Activated CD8-positive, alpha-beta memory T cell treated with anti-CD3 and anti-CD28 coated beads for 24 hours (primary cell): ENCODE measurements around the gene MR1.

Experiments
- DNase-seq: peaks from one replicate; pipeline ENCODE4 v3.0.0-alpha.2; 2020

MR1 gene

DNA sequence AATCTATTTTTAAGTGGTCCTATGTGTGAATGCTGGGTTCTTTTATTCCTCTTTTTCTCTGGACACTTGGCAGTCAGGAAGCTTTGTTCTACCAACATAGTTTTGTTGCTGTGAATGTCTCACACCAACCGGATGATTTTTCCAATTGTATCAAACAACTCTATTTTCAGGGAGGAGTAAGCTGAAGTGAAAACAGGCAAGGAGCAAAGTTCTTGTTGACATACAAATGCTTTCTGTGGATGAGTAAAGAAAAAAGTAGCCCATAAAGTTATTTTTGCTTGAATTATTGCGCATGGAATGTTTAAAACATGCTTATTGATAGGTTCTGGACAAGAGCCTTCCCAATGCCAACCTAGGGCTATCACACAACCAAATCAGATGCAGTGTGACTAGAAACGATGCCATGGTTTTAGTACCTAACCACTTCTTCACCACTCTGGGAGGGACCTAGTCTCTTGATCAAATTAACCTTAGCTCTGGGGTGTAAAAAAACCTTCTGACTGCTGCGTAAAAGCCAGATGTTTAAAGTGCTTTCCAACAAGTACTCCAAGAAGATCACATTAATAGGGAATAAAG lies 59.2 kb downstream of the MR1 start:
- DNase-seq = no peak

DNA sequence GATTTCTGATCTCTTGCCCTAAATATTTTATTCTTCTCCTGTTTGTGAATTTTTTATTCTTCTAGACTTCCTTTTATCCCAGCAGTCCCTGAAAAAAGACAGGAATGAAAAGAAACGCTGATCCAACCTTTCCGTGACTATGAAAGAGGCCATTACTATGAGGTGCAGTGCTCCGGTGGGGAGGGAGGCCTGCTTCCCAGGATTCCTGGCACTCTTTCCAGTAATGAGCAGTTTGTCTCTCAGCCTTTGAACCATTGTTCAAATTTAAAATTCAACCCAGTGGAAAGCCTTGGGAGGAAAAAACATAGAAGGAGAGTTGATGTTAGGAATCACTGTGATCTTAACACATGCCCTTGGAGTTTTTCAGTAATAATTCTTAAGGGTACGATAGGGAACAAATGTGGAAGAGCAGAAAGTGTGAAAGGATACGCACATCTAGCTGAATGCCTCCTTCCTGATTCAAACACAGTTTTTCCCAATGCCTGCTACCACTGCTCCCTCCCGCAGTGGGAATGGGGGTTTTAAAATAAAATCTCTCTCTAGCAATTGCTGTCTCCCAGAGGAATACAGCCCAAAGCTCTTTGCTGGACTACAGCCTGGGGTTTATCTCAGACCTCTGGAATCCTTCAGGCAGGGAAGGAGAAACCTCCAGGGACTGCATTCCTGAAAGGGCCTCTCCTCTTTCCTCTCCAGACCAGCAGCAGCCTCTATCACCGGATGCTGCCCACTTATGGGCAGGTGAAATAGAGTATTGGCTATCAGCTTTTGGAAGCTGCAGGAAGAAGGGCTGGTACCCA lies 60.8 kb downstream of the MR1 start:
- no peak for DNase-seq

DNA sequence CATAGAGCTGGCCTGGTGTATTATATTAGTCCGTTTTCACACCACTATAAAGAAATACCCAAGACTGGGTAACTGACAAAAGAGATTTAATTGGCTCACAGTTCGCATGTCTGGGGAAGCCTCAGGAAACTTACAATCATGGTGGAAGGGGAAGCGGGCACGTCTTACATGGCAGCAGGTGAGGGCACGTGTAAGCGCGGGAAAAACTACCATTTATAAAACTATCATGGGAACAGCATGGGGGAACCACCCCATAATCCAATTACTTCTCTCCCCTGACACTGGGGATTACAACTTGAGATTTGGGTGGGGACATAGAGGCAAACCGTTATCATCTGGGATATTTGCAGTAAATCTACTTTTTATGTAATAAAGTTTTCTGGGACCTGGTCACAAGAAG lies 61.5 kb downstream of the MR1 start:
- no peak for DNase-seq

DNA sequence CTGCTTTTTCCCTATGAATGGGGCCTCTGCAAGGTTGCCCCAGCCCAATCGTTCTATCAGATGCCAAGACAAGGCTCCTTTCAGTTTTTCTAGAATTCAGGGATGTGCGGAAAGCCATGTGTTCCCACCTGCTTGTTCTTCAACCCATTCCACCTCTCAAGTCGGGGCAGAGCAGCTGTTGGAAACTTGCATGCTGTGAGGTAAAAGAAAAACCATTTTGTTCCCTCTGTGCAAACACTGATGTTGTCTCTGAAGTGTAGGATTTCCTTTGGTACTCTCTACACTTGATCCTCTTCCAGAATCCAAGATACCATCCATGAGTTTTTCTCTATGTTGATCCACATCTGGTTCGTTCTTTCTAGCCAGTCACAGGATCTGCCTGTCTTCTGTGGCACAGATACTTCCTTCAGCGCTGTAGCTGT lies 62.0 kb downstream of the MR1 start:
- DNase-seq = no peak

DNA sequence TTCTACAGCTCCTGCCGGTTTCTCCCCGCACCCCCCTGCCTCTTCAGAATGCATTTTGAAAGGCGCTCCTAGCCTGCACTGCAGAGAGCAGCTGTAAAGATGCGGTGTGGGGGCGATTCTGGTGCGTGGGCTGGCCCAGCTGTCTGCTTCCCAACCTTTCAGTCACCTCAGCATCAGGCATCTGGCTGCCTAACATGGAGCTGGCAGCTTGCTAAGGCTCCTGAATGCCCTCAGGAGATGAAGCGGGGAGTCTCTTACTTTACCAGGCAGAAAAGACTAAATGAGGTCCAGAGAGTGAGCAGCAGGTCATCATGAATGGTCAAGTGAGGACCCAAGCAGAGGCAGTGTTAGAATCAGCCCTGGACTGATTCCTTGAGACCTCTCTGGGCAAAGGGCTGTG lies 63.5 kb downstream of the MR1 start:
- DNase-seq = no peak

DNA sequence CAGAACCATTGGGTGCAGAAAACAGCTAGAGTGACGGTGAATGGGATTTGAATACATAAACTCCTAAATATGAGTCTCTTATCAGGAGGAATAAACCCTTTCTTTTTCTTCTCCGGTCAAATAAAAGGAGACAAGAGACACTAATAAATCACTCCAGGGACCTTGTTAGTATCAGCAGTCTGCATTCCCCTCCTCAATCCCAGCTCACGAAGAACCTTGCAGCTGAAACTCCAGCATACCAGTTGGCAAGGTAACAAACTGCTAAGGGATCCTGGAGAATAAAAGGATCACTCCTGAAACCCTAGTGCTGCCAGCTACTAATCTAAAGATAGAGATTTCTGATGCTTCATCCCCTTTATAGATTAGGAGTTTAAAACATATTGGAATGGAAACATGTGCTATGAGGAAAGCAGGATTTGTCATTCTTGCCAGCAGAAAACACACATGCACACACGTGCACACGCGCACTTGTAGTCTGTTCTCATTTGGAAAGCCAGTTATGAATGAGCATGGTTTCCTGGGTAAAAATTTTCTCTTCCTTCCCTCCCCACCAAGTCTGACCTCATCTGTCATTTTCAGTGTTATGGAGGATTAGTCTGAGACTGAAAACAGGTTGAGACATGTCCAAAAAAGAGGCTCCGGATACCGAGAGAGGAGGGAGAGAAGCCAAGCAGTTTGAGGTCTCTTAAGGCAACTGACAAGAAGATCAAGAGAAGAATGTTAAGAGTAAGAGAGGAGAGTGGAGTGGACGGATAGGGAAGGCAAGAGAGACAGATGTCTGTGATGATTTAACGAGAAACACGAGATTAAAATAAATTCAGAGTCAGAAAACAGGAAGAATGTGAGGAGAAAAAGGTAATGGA lies 65.6 kb downstream of the MR1 start:
- no peak for DNase-seq

DNA sequence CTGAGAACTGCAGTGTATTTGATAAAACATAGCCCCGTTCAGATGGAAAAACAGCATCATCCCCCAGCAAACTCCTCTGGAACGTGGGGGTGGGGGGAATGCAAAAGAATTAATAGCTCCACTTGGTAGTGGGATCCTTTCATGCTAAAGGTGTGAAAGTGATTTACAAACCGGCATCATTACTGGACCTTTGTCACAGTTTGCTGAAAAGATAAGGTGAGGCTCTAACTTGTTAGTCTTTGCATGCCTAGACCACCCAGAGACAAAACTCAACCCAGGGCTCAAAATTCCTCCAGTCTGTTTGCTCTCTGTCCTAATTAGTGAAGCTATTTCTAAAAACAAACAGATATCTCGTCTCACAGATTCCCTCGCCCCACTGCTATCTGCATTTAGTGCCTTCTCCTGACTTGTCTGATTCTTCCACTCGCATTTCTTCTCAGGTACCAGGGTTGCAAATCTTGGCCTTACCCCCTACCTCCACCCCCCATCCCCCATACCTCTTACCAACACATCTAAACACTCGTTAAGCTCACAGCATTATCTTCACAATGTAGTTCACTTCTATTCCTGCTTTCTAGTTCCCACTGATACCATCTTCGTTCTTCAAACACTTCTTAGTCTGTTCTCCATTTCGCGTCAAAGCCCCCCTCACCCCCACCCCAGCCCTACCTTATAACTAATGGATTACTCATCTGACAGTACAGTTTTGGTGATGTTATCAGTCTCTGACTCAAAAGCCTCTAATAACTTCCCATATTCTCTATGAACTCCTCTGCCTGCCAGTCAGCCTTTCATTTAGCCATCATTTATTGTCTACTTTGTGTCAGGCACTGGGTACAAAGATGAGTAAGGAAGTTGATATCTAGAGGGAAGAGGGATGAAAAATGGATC lies 66.5 kb downstream of the MR1 start:
- no peak for DNase-seq

DNA sequence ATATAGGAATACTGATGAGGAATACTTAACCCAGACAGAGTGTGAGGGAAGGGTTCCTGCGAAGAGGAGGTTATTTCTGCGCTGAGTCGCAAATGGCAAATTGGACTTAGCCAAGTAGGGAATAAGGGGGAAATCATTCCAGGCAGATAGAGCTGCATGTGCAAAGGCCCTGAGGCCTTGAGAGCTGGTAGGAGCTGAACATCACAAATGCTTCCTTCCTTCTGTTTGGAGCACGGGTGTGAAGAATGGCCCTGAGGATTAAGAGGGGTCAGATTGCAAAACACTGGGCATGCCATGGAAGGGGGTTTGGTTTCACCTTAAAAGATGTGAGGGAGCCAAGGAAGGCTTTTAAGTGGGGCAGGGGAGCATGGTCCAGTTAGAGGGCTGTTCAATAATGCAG lies 67.2 kb downstream of the MR1 start:
- DNase-seq = no peak

DNA sequence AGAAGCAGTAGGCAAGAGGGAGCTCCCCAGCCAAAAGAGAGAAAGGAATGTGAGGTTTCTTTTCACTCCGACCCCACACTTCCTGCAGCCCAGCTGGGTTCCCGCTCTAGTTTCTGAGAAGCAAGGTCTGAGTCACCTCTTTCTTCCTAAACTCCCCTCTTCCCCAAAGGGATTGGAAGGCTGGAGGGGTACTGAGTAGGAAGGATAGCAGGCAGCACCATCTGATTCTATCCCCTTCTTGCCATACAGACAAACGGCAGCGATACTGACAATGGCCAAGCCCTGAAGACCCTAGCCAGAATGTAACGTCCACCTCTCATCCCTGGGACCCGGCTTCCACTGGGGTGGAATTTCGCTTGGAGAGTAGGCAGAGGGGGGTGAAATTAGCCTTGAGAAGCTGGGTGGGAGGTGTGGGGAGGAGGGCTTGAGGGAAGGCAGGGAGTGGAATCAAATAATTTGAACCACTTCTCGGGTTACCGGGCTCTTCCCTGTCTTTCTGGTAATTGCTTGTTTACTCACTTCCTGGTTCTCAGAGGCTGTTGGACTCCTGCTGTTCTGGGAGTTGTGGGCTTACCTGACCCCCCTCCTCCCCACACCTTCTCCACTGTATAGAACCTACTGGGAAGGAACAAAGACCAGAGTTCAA lies 67.9 kb downstream of the MR1 start:
- DNase-seq = no peak

DNA sequence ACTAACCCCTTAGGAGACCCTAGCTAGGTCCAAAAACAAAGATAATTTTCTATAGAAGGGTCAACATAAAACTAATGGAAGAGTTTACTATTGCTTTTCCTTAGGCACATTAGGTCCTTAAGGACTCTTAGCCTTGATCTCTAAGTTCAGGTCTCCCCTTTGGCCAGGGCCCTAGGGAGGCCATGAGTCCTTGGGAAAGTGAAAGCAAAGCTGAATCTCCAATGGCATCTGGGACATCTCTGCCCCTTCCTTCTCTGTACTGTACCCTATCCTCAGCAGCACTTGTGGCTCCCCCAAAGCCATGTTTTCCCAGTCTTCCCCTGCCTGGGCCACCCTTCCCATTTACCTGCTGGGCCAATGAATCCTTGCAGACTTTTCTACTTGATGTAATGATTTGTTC lies 69.1 kb downstream of the MR1 start:
- no peak for DNase-seq

DNA sequence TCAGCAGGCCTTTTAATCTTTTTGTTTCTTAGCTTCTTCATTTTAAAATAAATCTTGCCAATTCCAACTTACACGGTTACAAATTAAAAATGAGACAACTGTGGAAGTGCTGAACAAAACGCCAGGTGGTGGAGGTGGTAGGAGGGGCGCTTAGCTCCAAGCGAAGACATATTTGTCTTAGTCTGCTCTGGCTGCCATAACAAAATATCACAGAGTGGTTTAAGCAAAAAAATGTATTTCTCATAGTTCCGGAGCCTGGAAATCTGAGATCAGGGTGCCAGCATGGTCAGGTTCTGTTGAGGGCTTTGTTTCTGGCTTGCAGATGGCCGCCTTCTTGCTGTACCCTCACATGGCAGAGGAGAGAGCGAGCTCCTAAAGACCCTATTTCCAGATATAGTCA lies 69.6 kb downstream of the MR1 start:
- no peak for DNase-seq

DNA sequence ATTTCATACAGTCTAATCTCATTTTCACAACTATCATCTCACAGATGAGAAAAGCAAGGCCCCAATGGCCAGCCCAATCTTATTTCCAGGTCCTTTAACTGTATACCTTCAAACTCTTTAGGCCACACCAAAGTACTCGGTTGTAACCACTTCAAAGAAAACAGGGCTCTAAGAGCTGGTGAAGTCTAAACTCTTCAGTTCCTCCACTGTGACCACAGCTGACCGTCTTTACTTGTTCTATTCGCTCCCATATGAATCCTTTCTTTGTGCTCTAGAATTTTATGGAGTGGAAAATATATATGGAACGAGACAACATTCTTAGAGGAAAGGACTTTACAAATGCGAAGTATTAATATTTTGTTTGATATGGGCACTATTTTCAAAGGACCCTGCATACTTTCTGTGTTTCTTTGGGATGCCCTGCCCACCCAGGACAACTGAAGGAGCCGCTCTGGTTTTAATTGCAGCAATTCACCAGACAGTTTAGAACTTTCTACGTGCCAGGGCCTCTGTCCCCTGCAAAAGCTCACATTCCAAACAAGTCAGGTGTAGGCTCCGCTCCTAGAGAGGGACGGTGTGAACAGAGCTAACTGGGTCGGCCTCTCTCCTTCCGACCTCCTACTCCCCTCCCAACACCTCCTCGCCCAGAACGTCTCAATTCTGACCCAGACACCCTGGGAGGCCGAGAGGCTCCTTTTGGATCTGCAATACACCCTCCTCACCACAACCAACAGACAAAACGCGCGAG lies 70.4 kb downstream of the MR1 start:
- no peak for DNase-seq

DNA sequence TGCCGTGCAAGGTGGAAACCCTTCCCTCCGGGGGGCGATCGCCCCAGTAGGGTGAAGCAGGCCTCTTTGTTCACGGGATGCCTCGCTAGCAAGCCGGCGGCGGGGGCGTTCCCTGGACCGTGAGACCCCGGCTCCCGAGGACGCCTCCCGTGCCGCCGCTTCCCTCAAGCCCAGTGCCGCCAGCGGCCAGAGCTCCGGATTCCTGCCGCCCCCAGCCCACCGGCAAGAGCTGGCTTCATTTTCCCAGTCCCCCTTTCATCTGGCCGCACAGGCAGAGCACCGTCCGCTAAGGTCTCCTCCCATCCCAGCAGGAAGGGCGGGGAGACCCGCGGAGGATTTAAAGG lies 71.0 kb downstream of the MR1 start:
- DNase-seq = peak; percentile 76

DNA sequence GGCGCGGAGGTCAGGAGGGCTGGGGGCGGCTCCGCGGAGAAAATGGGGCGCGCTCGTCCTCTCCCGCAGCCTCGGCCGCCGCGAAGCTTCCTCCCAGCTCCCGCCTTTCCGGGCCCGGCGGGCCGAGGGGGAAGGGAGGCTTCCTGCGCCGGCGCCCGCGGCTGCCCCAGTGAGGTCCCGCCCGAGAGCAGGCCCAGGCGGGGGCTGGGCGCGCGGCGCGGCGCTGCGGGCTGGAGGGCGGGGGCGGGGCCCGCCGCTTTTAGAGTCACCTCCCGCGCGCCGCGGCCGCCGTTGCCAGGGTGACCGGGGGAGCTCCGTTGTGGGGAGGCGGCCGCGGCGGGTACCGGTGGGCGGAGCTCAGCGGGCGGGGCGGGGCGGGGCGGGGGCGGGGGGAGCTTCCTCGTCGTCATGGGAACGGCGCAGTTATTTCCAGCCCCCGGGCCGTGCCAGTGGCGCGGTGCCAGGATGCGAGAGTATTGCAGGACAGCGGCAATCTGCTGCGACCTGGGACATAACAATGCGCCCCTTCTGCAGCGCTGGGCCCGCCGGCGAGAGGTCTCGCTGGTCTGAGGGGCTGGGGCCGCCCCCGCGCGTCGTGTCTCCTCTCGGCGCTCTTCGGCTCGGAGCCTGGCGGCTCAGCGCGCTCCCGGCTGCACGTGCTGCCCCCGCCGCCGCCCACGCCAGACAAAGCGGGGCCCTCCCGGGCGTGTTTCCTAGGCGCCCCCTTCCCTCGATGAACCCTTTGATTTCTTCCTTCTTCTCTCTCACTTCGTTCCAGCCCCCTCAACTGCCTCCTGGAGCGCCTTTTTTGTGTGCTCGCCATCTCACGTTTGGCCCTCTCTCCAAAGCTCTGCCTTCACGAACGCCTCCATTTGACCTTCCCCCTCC lies 71.6 kb downstream of the MR1 start:
- peak; percentile 93 for DNase-seq

DNA sequence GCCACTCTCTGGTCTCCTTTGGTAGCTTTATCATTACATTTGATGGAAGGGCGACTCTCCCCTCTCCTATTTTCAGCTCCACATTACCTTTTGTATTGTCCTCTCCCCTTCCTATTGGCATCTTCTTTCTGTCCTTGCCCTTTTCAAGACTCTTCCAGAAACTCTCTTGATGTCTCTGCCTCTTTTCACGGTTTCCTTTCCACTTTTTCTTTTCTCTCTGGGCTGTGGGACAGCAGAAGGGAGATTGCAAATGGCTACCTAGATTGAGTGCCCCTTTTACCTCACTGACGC lies 72.2 kb downstream of the MR1 start:
- DNase-seq = no peak

DNA sequence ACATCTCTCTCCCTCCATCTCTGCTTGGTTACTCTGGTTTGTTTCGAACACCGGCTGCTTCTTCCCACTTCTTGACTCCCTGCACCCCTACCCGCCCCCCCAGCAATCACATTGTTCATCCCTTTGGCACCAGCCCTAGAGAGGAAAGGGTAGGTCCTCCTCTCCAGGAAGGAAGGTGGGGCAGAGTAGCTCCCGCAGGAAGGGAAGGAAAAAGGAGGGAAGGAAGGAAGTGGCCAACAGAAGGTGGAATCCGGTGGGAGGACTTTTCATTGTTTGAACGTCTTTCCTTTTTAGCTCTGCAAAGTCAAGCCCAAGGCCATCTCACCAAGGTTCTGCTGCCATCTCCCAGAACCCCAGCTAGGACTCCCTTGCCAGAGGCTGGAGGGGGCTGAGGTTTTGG lies 72.7 kb downstream of the MR1 start:
- no peak for DNase-seq

DNA sequence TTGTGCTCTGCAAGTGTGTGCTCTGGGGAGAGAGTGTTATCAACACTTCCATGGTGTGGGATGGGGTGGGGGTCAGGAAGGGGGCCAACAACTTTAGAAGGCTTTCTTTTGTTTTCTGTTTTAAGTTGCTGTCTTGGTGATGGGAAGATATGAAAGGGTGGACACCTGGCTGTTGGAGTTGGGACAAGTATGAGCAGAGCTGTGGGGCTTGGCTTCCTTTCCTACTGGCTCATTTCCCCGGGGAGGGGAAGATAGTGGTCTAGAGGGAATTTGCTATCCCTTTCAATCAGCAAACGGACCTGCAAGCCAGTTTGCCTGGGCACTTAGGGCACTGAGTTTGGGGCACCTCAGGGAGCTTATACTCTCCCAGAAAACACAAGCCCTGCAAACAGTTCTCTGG lies 73.9 kb downstream of the MR1 start:
- no peak for DNase-seq

DNA sequence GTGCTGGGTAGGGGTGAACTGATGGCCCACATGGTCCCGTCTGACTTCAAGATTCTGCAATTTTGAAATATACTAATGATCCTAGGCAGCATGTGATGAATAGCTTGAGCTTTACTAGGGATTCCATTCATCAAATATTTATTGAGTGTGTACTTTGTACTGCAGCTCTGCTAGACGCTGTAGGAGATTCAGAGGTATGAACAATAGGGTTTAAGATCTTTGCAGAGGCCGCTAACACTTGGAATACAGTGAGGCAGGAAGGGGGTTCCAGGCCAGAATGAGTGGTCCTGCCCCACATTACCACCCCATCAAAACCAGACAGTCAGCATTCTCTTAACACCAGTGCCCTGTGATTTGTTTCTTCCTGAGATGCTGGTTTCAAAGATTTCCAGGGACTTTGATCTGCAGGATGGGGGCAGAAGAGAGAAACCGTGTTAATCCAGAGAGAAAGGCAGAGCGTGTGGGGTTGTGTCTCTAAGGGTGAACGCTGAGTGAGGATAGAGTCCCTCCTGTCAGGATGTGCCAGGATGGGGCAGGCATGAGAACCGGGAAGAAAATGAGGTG lies 74.6 kb downstream of the MR1 start:
- no peak for DNase-seq

DNA sequence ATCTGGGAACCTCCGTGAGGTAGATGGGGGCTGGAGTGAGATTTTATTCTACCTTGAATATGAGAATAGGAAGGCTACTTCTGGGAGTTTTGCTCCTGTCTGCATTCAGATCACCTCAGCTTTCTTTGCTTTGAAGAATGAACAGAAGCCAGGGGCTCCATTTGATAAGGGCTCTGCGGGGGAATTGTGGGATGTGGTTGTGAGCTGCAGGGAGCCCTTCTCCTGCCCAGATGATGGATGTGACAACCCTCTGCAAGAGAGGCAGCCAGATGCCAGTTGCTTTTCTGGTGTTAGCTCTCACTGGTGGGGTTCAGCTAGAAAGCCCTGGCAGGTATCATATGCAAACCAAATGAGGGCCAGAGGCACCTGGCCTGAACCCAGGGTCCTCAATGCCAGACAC lies 76.2 kb downstream of the MR1 start:
- no peak for DNase-seq
